K562 (cell line): ENCODE measurements around the gene PXMP2. TPM values are rescaled to one million over a fixed set of nuclear protein-coding genes. Genes with fewer than 3 reads are reported as not detected.
"Not testable (repeated sequence)": the region's sequence is repeated elsewhere in the genome, so short reads cannot be mapped to it uniquely, and the experiment has no call there.

ENCODE experiments used
- ATAC-seq: fragments of 200-7000 bp; cut with Tn5 transposase; 3 replicates; pipeline ENCODE4 v1.9.1; 2020; ENCODE audit warnings: moderate library complexity
- BruUV-seq: library from RNA; stranded (reverse); fragments of 400-500 nt; replicated peaks from 2 replicates; lab custom pipeline; 2021; lab: Mats Ljungman, UMichigan
- CTCF ChIA-PET: fragments of 300-600 bp; formaldehyde crosslinking; extraction: SDS; loops from one replicate; lab custom pipeline; 2021; ENCODE audit warnings: low intra/inter-chr PET ratio; lab: Yijun Ruan, JAX
- POLR2A ChIA-PET: fragments of 300-600, 350-650 bp; sonication (Branson Sonifier 250); formaldehyde crosslinking; extraction: SDS; loops from one replicate; lab custom pipeline; 2021; ENCODE audit warnings: antibody characterized with exemption, inconsistent platforms; lab: Yijun Ruan, JAX
- DNase-seq, 4 experiments: peaks; one replicate each; pipeline versions ENCODE4 v3.0.0 to v3.0.0-alpha.2; 2011 to 2018; ENCODE audit warnings: low spot score in 3 of 4, mixed read lengths in 3 of 4; ENCODE audit errors: extremely low read depth in 1 of 4
- FAIRE-seq: peaks from 2 replicates; lab custom pipeline; 2011; peaks lifted over from hg19 to GRCh38; lab: Jason Lieb, UNC
- H2AFZ ChIP-seq: 2 replicates; pipeline ENCODE4 v1.6.0; 2011; ENCODE audit warnings: low read depth, low read length, control low read depth, inconsistent platforms
- H3K27ac ChIP-seq: fragments of 200-600 bp; 3 replicates; pipeline ENCODE4 v1.8.0; 2011; ENCODE audit warnings: low read depth, mild to moderate bottlenecking, control low read depth, inconsistent platforms, low read length, moderate library complexity, mixed read lengths; ENCODE audit errors: extremely low read depth
- H3K27me3 ChIP-seq, 2 experiments: fragments of 300-600 bp in 1 of 2; 2 replicates in 1 of 2; 3 replicates in 1 of 2; pipeline versions ENCODE4 v1.6.0 to v1.8.0; 2011; ENCODE audit warnings: inconsistent platforms in 2 of 2, low read length in 2 of 2, mild to moderate bottlenecking in 1 of 2, mixed read lengths in 1 of 2, moderate library complexity in 1 of 2; ENCODE audit not compliant: control insufficient read depth in 2 of 2, insufficient read depth in 2 of 2
- H3K36me3 ChIP-seq: fragments of 300-600 bp; 3 replicates; pipeline ENCODE4 v1.8.0; 2011; ENCODE audit warnings: mild to moderate bottlenecking, low read length, inconsistent platforms; ENCODE audit not compliant: control insufficient read depth, insufficient read depth
- H3K4me1 ChIP-seq, 2 experiments: fragments of 200-600 bp in 1 of 2; replicated peaks in 1 of 2; 2 replicates in 1 of 2; 3 replicates in 1 of 2; pipeline versions ENCODE4 v1.5.1 to v1.8.0; 2011; ENCODE audit warnings: inconsistent platforms in 2 of 2, low read length in 2 of 2, mild to moderate bottlenecking in 1 of 2, mixed read lengths in 1 of 2, moderate library complexity in 1 of 2; ENCODE audit not compliant: control insufficient read depth in 2 of 2, insufficient read depth in 2 of 2
- H3K4me2 ChIP-seq: 2 replicates; pipeline ENCODE4 v1.6.1; 2011; ENCODE audit warnings: low read length, control low read depth, inconsistent platforms, mixed read lengths; ENCODE audit not compliant: insufficient read depth
- H3K4me3 ChIP-seq: fragments of 200-600 bp; sonication (generic), shearing (Covaris generic); 2 replicates; pipeline ENCODE4 v1.5.1; 2016; ENCODE audit warnings: control low read depth, inconsistent platforms
- H3K79me2 ChIP-seq: fragments of 200-600 bp; 3 replicates; pipeline ENCODE4 v1.8.0; 2011; ENCODE audit warnings: low read length, inconsistent platforms; ENCODE audit not compliant: control insufficient read depth, insufficient read depth
- H3K9ac ChIP-seq, 2 experiments: 2 replicates each; pipeline versions ENCODE4 v1.6.0 to v1.6.1; 2011; ENCODE audit warnings: low read depth in 2 of 2, low read length in 2 of 2, control low read depth in 1 of 2, inconsistent platforms in 1 of 2, mild to moderate bottlenecking in 1 of 2, mixed read lengths in 1 of 2; ENCODE audit not compliant: insufficient read depth in 1 of 2
- H3K9me1 ChIP-seq: one replicate; pipeline ENCODE4 v1.6.0; 2011; ENCODE audit warnings: inconsistent platforms, mild to moderate bottlenecking, low read length, moderate library complexity; ENCODE audit not compliant: control insufficient read depth, insufficient read depth
- H3K9me3 ChIP-seq: replicated peaks from 2 replicates; pipeline ENCODE4 v1.5.1; 2011; ENCODE audit warnings: low read depth, low read length, inconsistent platforms; ENCODE audit not compliant: control insufficient read depth, insufficient read depth
- H4K20me1 ChIP-seq: replicated peaks from 2 replicates; pipeline ENCODE4 v1.6.1; 2011; ENCODE audit warnings: low read length, inconsistent platforms, mixed read lengths; ENCODE audit not compliant: control insufficient read depth, insufficient read depth
- EZH2 ChIP-seq: IDR thresholded peaks from 2 replicates; pipeline ENCODE4 v1.6.1; 2012; ENCODE audit warnings: low read depth, mild to moderate bottlenecking, inconsistent platforms, low read length, borderline replicate concordance
- XRCC5 ChIP-seq: fragments of 200-400 bp; formaldehyde crosslinking; IDR thresholded peaks from 2 replicates; pipeline ENCODE4 v1.6.1; 2017; ENCODE audit warnings: low read depth, mild to moderate bottlenecking, low read length
- WGBS: fragments of 100-300 bp; shearing (Covaris generic); methylation state at CpG from one replicate; pipeline ENCODE4 v1.1.6; 2016; ENCODE audit warnings: low coverage, mixed read lengths; ENCODE audit not compliant: insufficient coverage; ENCODE audit errors: missing lambda C conversion rate; 5-methylcytosine and 5-hydroxymethylcytosine counted together
- in situ Hi-C: fragments of 300-500 bp; cut with MboI; formaldehyde crosslinking; loops from 4 replicates; pipeline ENCODE4 v1.15.0; 2018; ENCODE audit warnings: inconsistent platforms, mixed read lengths
- intact Hi-C: fragments of 100-400 bp; cut with micrococcal nuclease; formaldehyde crosslinking; loops from 2 replicates; pipeline ENCODE4 v1.14.2; 2022
- polyA plus RNA-seq, 8 experiments: library from polyadenylated mRNA; depleted of rRNA in 4 of 8; stranded (reverse) in 5 of 8; unstranded in 3 of 8; fragments of >200 nt; fragmentation: Nextera tagmentation in 2 of 8; fragmentation: Illumina TruSeq in 1 of 8; extraction: Ambion mirVana in 2 of 8; extraction: Trizol in 1 of 8; gene quantifications; 2 replicates each; pipeline versions ENCODE4 v1.2.1 to v1.2.3, GENCODE V29; 2011 to 2014; ENCODE audit warnings: inconsistent platforms in 1 of 8, missing spikeins in 1 of 8
- total RNA-seq, 7 experiments: library from RNA; depleted of rRNA in 6 of 7; stranded (reverse); fragments of >200 nt in 6 of 7; fragmentation: Illumina TruSeq in 2 of 7; extraction: Trizol in 2 of 7; gene quantifications; 2 replicates each; pipeline versions ENCODE4 v1.2.1 to v1.2.3, GENCODE V29; 2011 to 2021; ENCODE audit warnings: low replicate concordance in 1 of 7
- TF ChIP-seq, protein P1 (sequence below): sonication (generic); IDR thresholded peaks from 2 replicates; pipeline ENCODE4 v1.6.1; 2016

Gene PXMP2
- total and polyA plus RNA-seq, 9 of the 15 experiments (the other 6 are each of a cell fraction or from before 2014, with no cell fraction given) = 3.0 to 66.1 (median 44.7) TPM

DNA sequence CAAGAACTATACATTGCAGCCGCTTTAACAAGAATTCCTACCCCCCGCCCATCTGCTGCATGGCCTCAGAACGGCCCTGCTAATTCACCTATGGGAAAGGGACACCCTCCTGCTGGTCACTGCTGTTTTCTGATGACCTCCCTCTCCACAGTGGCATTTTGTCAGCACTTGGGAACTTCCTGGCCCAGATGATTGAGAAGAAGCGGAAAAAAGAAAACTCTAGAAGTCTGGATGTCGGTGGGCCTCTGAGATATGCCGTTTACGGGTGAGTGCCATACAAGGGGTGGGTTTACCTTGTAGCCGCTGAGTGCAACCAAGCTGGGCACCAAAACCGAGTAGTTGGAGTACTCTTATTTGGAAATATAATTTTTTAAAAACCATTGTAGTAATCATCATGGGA is 2.7 kb downstream of the PXMP2 start:
- DNase-seq (no peak), ATAC-seq (no peak), FAIRE-seq (no peak)
- no peaks in the 10 kb centered on the region for H3K27me3 ChIP-seq
- in situ Hi-C loops (no loop called here), intact Hi-C loops (no loop called here)
- H3K9me3 ChIP-seq = 0 out of 2 replicates have a peak, but pooled peaks cover 8% of the 10 kb centered on the region
- no peak overlapping the region for H3K27ac ChIP-seq
- peaks cover 5% of the 10 kb centered on the region for H4K20me1 ChIP-seq
- ChIA-PET POLR2A (interaction anchor here (0.9 to 1.3 kb wide), 2 partner anchors 9 to 12 kb away, joined by 3 to 4 read pairs; no protein-coding TSS in a partner anchor), CTCF (no interaction called here)
- no peak overlapping the region for H3K4me3 ChIP-seq
- H3K4me2 ChIP-seq = no peak overlapping the region
- H3K79me2 ChIP-seq = peaks cover 42% of the 10 kb centered on the region
- TF ChIP-seq EZH2 (no peak), XRCC5 (0 out of 2 replicates have a peak, but pooled peaks have one; percentile 46)
- H3K9me1 ChIP-seq = peaks cover 6% of the 10 kb centered on the region
- peaks cover 36% of the 10 kb centered on the region for H3K36me3 ChIP-seq
- no TSS peak for BruUV-seq
- H3K9ac ChIP-seq = no peak overlapping the region
- peaks cover 13 to 29% of the 10 kb centered on the region in 2 experiments; a peak in 4 of 5 replicates for H3K4me1 ChIP-seq
- H2AFZ ChIP-seq = no peak overlapping the region
- 93% methylated on average over 9 of the region's 9 CpGs for WGBS

DNA sequence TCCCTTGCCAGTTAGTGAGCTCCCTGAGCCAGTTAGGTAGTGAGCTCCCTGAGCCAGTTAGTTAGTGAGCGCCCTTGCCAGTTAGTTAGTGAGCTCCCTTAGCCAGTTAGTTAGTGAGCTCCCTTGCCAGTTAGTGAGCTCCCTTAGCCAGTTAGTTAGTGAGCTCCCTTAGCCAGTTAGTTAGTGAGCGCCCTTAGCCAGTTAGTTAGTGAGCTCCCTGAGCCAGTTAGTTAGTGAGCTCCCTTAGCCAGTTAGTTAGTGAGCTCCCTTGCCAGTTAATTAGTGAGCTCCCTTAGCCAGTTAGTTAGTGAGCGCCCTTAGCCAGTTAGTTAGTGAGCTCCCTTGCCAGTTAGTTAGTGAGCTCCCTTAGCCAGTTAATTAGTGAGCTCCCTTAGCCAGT is 4.6 kb downstream of the PXMP2 start:
- Histone ChIP-seq H3K79me2 (peaks cover 23% of the 10 kb centered on the region), H3K36me3 (peaks cover 47% of the 10 kb centered on the region), H3K4me1 (peaks cover 7 to 15% of the 10 kb centered on the region in 2 experiments; a peak in 3 of 5 replicates)
- H3K9me3 ChIP-seq, H3K4me3 ChIP-seq, ATAC-seq, CTCF ChIA-PET, in situ Hi-C loops, H4K20me1 ChIP-seq, FAIRE-seq, H3K9me1 ChIP-seq, H3K27me3 ChIP-seq, H3K9ac ChIP-seq, H3K4me2 ChIP-seq, intact Hi-C loops, BruUV-seq, DNase-seq, H2AFZ ChIP-seq, H3K27ac ChIP-seq: not testable (repeated sequence)
- POLR2A ChIA-PET = interaction anchor here (0.8 to 1.3 kb wide), 2 partner anchors 8 to 13 kb away, joined by 3 read pairs; no protein-coding TSS in a partner anchor
- TF ChIP-seq, protein P1, sequence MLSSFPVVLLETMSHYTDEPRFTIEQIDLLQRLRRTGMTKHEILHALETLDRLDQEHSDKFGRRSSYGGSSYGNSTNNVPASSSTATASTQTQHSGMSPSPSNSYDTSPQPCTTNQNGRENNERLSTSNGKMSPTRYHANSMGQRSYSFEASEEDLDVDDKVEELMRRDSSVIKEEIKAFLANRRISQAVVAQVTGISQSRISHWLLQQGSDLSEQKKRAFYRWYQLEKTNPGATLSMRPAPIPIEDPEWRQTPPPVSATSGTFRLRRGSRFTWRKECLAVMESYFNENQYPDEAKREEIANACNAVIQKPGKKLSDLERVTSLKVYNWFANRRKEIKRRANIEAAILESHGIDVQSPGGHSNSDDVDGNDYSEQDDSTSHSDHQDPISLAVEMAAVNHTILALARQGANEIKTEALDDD = peak; percentile 97
- 97% methylated on average over 2 of the region's 3 CpGs for WGBS
